NCI-H128 (cell line): ENCODE data around the gene NREP.

ENCODE experiments used
- DNase-seq: peaks from one replicate; lab custom pipeline; 2025; ENCODE audit not compliant: unreplicated experiment; lab: John Stamatoyannopoulos, UW

The NREP gene

GRCh38 chr5:111765613-111766571 lies 8.9 kb upstream of the NREP start:
- no peak for DNase-seq

- DNase-seq, result no peak
Observed at GRCh38 chr5:111764019-111764418, 7.0 kb upstream of the NREP start.

- DNase-seq, result no peak
Observed at GRCh38 chr5:111762895-111763294, 5.9 kb upstream of the NREP start.

- DNase-seq, result no peak
Observed at GRCh38 chr5:111758284-111758628, 1.3 kb upstream of the NREP start.

- peak; percentile 73 for DNase-seq
Observed at GRCh38 chr5:111757355-111758283, 625 bp upstream of the NREP start.

- no peak for DNase-seq
Observed at GRCh38 chr5:111755942-111756381, 1.0 kb downstream of the NREP start.

- no peak for DNase-seq
Observed at GRCh38 chr5:111755345-111755941, 1.6 kb downstream of the NREP start.

- no peak for DNase-seq
Observed at GRCh38 chr5:111753884-111754589, 3.0 kb downstream of the NREP start.

GRCh38 chr5:111752426-111752965 lies 4.5 kb downstream of the NREP start:
- no peak for DNase-seq

- no peak for DNase-seq
Observed at GRCh38 chr5:111749303-111750026, 7.5 kb downstream of the NREP start.

GRCh38 chr5:111748304-111748763 lies 8.7 kb downstream of the NREP start:
- DNase-seq, result no peak

- no peak for DNase-seq
Observed at GRCh38 chr5:111747337-111747736, 9.7 kb downstream of the NREP start.

- DNase-seq, result no peak
Observed at GRCh38 chr5:111746791-111747190, 10.2 kb downstream of the NREP start.

- DNase-seq, result no peak
Observed at GRCh38 chr5:111745075-111745739, 11.8 kb downstream of the NREP start.

GRCh38 chr5:111744455-111744854 lies 12.5 kb downstream of the NREP start:
- no peak for DNase-seq

GRCh38 chr5:111743988-111744387 lies 13.0 kb downstream of the NREP start:
- DNase-seq, result no peak

GRCh38 chr5:111743512-111743911 lies 13.5 kb downstream of the NREP start:
- no peak for DNase-seq

GRCh38 chr5:111742177-111742994 lies 14.6 kb downstream of the NREP start:
- DNase-seq, result no peak
